ENCODE data around the gene SPATA19.

Gene SPATA19

DNA sequence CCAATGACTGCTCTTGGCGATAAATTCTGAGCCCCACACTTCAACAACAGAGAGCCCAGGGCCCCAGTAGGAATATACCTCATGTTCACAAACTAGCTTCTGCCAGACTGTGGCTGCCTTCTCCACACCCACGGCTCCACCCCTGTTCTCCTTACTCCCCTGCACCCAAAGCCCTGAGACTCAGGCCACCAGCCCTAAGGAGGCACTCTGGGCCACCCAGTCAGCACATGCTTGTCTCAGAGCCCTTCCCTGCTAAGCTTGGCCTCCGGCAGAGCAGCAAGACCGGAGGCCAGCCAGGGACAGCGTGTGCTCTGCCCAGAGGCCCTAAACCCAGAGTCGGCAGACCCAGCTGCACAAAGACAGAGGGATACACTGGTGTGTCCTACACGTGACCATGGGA lies 27.9 kb downstream of the SPATA19 start:
- DNase-seq (ENCODE audit: low spot score): no peak

DNA sequence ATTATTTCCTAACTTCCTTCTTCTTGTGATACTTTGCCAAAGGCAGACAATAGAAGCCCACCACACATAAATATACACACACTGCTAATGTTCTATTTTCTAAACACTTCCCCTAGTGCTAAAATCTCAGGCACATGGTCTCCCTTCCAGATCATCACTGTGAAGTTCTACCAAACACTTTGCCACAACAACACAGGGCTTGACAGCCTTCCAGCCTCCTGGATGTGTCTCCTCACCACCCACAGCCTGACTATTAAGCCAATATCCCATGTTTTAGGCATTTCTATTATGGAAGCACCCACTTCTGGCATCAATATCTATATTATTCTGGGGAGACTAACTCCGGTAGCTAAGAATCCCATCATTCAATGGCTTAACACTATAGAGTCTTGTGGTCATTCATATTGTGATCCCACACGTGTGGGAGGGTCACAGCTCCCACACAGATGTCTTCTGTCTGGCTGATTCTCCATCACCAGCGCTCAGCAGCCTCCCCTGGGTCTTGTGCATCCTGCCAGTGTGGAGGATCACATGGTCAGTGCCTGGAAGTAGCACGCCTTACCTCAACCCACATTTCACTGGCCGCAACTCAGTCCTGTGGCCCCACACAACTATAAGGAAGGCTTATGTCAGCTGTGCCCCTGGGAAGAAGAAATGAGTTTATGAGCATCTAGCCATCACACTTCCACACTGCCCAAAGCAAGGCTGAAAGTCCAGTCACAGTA lies 29.0 kb downstream of the SPATA19 start:
- no peak for DNase-seq (ENCODE audit: low spot score)

DNA sequence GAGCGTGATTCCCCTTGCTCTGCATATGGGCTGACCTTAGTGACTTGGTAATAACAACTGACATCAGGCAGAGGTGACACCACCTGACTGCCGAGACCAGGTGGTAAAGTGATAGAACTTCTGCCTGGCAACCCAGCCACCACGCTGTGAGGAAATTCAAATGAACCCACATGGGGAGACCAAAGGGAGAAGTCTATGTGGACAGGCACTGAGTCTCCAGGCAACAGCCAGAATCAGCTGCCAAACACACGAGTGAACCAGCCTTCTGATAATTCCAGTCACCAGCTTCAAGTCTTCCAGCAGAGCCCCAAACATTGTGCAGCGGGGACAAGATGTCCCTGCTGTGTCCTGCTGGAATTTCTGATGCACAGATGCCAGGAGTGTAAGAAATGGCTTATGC lies 29.7 kb downstream of the SPATA19 start:
- no peak for DNase-seq (ENCODE audit: low spot score)

DNA sequence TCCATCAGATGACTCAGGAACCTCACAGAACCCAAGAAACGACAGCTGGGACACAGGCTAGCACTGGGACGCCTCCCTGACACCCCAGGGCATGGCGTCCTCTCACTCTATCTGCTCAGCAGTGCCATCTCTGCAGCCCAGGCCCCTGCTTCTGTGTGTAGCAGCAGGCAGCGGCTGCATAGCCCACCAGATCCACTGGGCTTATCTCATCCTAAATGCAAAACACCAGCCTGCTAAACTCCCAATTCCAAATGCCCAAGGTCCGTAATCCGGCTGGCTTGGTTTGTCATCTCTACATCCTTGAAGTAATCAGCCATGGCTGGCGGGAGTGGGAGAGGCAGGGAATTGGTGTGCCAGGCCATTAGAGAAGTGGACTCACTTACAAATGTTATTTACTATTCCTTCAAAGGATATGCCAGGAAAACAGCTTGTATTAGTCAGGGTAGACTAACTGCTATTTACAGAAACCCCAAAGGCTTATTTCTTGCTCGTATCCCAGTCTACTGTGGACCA lies 30.7 kb downstream of the SPATA19 start:
- no peak for DNase-seq (ENCODE audit: low spot score)

DNA sequence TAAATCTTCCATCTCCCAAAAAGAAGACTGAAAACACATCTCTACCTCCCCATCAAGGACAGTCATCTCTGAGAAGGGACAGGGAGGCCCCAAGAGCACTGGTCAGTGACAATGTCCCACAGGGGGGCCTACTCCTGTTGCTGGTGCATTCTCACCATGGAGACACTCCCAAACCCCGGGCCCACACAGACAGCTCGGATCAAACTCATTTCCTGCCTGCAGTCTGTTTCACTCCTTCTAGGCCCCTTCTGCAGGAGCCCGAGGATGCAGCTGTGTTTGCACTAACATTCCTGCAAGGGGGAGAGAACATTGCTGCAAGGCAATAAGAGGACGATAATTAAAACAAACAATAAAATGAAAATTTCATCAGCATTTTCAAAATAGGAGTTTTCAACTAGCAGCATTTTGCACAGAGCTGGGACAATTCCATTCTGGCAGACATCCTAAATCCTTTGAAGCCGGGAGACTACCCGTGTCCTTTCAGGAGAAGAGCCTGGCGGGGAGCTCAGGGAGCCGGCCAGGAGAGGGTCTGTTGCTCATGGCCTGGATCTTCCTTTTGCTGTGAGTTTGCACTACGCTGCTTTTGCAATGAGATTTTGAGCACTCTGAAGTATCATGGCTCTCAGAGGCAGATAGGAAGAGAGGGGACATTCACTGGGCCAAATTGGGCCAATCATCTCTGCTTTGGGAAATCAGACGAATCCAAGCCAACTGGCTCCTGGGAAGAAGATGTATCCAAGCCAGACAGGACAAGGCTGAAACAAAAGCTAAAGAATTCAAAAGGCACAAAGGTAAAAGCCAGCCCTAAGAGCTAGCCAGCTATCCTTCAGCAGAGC lies 33.2 kb downstream of the SPATA19 start:
- no peak for DNase-seq (ENCODE audit: low spot score)

DNA sequence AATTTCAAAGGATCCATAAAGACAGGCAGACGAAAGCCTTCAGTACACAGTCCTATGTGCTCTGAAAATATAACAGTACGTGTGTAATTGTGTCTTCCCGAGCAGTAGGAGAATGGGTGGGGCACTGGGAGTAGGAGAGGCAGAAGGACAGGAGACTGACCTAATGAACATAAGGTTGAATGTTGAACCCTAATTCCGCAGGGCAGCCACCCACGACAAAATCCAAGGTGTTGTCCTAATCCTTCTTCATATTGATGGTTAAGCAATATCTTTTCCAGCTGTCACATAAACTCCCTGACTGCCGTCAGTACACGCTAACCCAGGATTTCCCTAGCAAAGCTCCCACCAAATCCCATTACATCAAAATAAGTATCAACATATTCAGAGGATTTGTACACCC lies 34.5 kb downstream of the SPATA19 start:
- no peak for DNase-seq (ENCODE audit: low spot score)

DNA sequence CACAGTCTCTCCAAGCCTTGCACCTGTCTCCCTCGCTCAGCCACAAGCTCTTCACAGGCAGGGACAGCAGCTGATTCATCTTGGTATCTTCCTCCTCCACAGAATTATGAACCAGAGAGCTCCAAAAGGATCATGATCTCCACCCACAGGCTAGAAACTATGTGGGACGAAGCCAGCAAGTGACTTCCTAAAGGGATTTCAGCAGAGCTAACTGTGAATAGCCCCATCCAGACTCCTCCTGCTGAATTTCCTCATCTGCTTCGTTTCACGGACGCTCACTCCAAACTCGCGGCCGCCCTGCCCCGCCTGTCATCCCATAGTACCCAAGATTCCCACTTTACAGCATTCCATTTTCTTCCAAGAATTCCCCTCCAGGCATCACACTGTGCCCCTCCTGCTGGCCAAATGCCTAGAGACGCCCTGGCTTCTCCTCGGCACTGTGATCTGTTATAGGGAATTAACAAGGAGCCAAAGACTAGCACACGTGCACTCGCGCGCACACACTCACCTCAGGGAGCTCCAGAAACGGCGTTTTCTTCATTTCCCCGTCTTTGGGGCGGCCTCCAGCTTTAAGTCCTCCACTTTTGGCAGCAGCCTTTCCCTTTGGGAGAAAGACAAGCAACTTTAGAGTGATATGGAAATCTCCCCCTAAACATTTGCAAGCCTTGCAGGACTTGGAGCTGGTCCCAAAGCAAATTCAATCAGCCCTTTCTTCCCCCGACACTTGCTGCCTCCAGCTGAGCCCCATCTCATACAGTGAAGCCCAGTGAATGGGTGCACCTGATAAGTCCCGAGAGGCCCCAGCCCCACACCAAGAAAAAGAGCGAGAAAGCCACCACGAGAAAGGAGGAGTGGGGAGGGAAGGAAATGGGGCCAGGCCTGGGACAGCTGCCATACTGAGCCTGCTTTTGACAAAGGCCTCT lies 35.5 kb downstream of the SPATA19 start:
- DNase-seq (ENCODE audit: low spot score): no peak

DNA sequence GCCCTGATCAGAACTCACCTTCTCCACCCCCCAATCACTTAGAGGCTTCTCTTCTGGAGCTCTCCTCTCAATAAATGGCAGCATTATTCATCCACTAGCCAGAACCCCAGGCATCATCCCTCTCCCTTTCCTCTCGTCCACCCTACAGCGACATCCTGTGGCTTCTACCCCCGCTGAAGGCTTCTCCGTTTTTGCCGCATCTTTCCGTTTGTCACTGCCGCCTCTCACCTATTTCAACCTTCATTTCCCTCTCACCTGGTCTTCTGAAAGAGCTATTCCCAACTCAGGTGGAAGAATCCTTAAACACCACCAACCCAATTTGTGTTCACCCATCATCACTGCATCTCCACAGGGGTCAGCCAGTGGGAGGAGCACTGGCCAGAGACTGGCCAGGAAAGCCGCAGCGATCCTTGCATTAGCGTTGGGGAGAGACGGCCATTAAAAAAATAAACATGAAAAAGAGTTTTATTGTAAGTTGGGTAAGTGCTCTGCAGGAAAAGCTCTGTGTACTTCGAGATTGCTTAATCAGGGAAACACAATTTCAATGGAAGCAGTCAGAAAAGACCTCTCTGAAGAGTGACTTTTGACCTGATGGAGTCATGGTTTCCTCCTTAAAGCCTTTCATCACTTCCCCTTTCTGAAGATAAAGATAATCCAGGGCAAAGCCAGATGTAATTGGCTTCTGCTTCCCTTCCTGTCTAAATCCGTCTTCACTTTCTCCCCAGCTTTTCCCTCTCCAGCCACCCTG lies 36.7 kb downstream of the SPATA19 start:
- DNase-seq (ENCODE audit: low spot score): no peak

DNA sequence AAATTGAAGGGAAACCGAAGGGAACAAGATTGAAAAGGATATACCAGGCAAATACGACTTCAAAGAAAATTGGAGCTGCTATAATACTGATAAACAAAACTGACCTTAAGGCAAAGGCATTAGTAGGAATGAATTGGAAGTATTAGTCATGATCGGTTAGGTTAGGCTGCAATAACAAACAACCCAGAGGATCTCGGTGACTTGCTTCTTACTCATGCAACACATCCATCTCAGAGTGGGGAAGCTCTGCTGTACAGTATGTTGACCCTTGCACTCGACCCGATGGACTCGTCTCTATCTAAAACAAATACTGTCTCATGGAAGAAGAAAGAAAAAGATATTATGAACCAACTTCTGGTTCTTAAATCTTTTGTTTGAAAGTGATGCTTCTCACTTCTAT lies 42.3 kb downstream of the SPATA19 start:
- no peak for DNase-seq (ENCODE audit: low spot score)

DNA sequence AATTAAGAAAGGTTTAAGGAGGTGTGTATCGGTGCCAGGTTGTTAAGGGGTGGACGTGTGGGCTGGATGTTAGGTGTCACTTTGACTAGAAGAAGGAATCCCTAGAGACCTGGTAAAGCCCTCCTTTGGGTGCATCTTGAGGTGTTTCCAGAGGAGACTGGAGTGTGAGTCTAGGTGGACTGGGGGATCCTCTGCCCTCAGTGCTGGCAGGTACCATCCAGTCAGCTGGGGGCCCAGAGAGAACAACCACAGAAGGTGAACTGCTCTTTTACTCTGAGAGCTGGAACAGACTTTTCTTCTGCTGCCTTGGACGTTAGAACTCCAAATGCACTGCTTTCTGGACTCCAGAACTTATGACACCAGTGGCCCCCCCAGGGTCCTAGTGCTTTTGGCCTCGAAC lies 44.0 kb downstream of the SPATA19 start:
- DNase-seq (ENCODE audit: low spot score): no peak

DNA sequence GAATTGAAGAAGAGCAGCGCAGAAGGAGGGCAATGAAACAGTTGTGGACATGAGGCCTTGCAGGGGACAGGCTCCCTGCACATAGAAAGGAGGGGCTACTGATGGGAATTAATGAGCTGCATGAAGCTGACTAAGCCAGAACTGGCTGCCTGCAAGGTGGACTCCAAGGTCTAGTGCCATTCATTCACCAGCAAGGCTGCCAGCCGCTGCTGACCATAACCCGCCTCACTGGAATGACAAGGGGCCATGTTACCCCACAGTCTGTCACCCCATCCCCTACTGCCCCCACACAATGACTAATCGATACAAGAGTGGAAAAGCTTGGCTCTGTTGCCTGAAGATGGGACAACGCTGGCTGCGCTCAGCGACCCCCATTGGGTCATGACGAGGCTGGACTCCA lies 44.6 kb downstream of the SPATA19 start:
- no peak for DNase-seq (ENCODE audit: low spot score)

DNA sequence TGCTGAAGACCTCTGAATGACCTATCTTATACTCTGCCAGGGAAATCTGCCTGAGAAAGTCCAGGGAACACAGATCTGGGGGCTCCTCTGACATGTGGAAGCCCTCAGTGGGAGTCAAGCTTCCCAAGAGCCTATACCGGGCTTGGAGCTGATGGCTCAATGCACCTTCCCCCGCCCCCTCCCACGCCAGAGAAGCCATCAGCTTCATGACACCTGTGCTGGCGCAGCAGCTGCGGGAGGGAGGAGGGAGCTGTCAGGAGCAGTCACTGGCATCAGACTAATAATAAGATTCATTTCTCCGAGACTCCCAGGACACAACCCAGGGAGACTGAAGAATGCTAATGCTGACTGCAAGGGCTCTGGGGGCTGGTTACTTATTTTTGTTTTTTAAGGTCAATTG lies 47.8 kb downstream of the SPATA19 start:
- no peak for DNase-seq (ENCODE audit: low spot score)

DNA sequence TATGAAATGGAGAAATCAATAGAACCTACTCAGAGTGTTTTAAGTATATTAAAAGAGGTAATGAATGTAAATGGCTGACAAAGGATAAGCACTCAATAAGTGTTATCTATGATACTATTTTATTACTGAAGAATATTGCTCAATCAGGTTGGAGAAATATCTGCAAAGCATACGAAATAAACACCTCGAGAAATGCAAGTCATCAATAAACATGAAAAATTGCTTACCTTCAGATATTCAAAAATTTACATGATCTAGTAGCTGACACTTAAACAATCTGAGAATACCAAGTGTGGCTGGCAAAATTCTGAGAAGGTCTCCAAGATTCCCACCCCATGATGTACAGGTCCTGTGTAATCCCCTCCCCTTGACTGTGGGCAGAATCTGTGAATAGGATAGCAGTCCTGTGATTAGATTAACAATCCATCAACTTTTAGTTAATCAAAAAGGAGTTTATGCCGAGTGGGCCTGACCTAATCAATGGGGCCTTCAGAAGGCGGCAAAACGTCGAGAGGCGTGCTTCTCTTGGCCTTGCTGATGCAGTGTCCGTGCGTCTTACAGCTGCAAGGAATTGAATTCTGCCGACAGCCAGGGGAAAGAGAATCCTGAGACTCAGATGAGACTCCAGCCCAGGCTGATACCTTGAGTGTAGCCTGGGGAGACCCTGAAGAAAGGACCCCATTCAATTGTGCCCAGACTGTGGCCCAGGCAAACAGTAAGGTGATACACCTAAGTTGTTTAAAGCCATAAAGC lies 49.1 kb downstream of the SPATA19 start:
- DNase-seq (ENCODE audit: low spot score): no peak

DNA sequence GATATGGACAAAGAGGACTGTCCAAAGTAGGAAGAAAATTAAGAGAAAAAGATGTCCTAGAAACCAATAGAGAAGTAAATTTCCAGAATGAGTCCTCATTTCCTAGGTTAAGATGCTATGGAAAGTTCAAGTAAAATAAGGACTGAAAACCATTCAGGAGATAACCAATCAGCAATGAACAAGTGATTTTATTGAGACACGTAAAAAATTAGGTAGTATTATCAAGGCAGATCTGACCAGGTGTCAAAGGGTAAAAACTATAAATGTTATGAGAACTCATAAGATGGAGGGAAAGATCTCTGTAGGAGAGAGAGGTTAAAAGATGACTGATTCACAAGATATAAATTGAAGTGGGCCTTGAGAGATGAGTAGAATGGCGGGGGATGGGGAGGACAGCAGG lies 50.2 kb downstream of the SPATA19 start:
- DNase-seq (ENCODE audit: low spot score): no peak

DNA sequence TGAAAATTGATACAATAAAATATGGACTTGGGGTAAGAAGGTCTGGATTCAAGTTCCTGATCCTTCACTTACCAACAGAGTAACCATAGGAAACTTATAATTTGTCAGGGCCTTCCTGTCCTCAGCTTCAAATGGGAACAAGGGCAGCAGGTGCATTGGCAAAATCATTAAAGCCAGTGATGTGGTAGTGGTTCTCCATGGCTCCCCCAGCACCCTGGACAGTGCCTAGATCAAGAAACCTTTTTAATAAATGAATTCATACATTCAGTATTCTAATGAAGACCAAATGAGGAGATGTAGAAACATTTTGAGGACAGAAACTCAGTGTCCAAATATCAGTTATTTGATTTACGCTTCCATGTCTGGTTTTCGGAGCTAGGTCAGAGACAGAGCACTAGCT lies 51.1 kb downstream of the SPATA19 start:
- DNase-seq (ENCODE audit: low spot score): no peak

DNA sequence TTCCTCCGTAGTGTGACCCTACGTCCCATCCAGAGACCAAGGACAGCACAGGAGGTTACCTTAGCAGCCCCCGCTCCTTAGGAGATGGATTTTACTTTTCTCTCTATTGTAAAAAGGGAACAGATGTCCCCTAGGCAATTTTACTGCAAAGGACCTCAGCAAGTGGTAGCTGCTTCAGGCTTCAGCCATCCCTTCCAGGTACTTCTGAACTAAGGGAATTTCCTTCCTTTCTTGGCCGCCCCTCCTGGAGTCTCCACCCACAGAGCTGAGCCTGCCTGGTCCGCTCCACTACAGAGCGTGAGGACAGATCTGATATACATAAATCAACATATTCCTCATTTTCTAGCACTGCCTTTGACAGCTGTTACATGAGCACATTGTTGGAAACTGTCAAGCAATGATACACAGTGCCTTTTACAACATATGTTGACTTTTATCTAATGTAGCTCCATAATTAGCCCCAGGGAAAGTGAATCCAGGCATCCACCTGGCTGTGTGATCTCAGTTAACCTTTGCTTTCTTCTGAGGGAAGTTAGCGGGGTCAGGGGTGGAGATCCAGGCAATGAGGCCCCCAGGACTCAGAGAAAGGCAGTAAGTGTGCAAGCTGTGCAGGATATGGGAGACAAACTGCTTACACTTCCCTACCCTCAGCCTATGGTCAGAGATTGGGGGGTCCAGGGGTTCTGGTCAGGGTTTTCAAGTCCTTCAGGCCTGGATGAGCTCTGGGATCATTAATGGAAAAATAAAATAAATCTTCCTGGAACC lies 51.9 kb downstream of the SPATA19 start:
- no peak for DNase-seq (ENCODE audit: low spot score)

DNA sequence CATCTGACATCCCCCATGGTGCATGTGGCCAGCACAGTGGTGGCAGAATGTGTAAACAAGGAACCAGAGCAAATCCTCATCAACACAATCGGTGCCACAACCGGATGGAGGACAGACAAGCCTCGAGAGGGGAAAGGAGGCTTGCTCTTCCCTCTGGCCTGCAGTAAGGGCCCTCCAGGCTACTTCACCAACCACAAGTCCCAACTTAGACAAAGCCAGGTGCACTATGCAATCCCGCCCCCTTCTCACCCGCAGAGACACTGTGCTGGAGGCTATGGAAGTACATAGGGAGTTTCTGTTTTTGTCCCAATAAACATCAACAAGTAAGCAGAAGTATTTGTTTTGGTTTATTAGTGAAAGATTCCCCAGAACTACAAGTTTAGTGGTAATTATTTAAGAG lies 54.3 kb downstream of the SPATA19 start:
- DNase-seq (ENCODE audit: low spot score): no peak
